Renal pelvis (tissue), 3 donors: ENCODE results near the gene IL17D. TPM values are rescaled to one million over a fixed set of nuclear protein-coding genes. Genes with fewer than 3 reads are reported as not detected.

Source experiments
- polyA plus RNA-seq, 3 donors: library from polyadenylated mRNA; unstranded; fragments of 120-200 nt; gene quantifications; one replicate each; pipeline ENCODE4 v1.2.1, GENCODE V29; 2013; ENCODE audit not compliant: insufficient read length in 3 of 3

IL17D gene
- polyA plus RNA-seq, 3 donors, result 8.4 to 10.1 (median 8.5) TPM

Other genes starting within 250 kb of the IL17D start
- gene CRYL1, start 177.8 kb upstream of the IL17D start, polyA plus RNA-seq, result 100 to 1,000 TPM; 137 to 147 (median 142) TPM
- gene IFT88, start 136.5 kb upstream of the IL17D start, polyA plus RNA-seq, result 10 to 100 TPM; 36.4 to 48.8 (median 44.9) TPM
- 10 to 100 TPM; 13.6 to 16.2 (median 15.0) TPM for gene EEF1AKMT1, start 70.3 kb downstream of the IL17D start, polyA plus RNA-seq
- 10 to 100 TPM; 17.4 to 22.5 (median 20.3) TPM for gene XPO4, start 199.0 kb downstream of the IL17D start, polyA plus RNA-seq